ENCODE measurements around the gene ERRFI1.
A peak's percentile ranks its signal among the peaks of the same experiment; 100 is the strongest.

The ERRFI1 gene

GRCh38 chr1:8019229-8019620 lies 6.9 kb downstream of the ERRFI1 start:
- DNase-seq (ENCODE audit: low read depth) = no peak
- no peak overlapping the region for H3K4me3 ChIP-seq (ENCODE audit: control insufficient read depth, low read depth, low read length)
- no peak for TF ChIP-seq CTCF (IDR thresholded peaks at IDR 0.05; ENCODE audit: control insufficient read depth, insufficient read depth, low read depth, low read length, missing control alignments)

- no peak overlapping the region for H3K4me3 ChIP-seq (ENCODE audit: control insufficient read depth, low read depth, low read length)
- DNase-seq (ENCODE audit: low read depth) = no peak
- no peak for TF ChIP-seq CTCF (IDR thresholded peaks at IDR 0.05; ENCODE audit: control insufficient read depth, insufficient read depth, low read depth, low read length, missing control alignments)
These were observed 7.4 kb downstream of the ERRFI1 start for GRCh38 chr1:8018492-8019228.

GRCh38 chr1:8017495-8018197 lies 8.5 kb downstream of the ERRFI1 start:
- no peak overlapping the region for H3K4me3 ChIP-seq (ENCODE audit: control insufficient read depth, low read depth, low read length)
- DNase-seq (ENCODE audit: low read depth) = peak; percentile 49
- TF ChIP-seq CTCF (IDR thresholded peaks at IDR 0.05; ENCODE audit: control insufficient read depth, insufficient read depth, low read depth, low read length, missing control alignments) = no peak

GRCh38 chr1:8016895-8017241 lies 9.2 kb downstream of the ERRFI1 start:
- no peak for TF ChIP-seq CTCF (IDR thresholded peaks at IDR 0.05; ENCODE audit: control insufficient read depth, insufficient read depth, low read depth, low read length, missing control alignments)
- DNase-seq (ENCODE audit: low read depth) = no peak
- no peak overlapping the region for H3K4me3 ChIP-seq (ENCODE audit: control insufficient read depth, low read depth, low read length)

GRCh38 chr1:8016210-8016894 lies 9.8 kb downstream of the ERRFI1 start:
- no peak for DNase-seq (ENCODE audit: low read depth)
- TF ChIP-seq CTCF (IDR thresholded peaks at IDR 0.05; ENCODE audit: control insufficient read depth, insufficient read depth, low read depth, low read length, missing control alignments) = no peak
- H3K4me3 ChIP-seq (ENCODE audit: control insufficient read depth, low read depth, low read length) = no peak overlapping the region

GRCh38 chr1:8015809-8016165 lies 10.3 kb downstream of the ERRFI1 start:
- no peak overlapping the region for H3K4me3 ChIP-seq (ENCODE audit: control insufficient read depth, low read depth, low read length)
- DNase-seq (ENCODE audit: low read depth) = no peak
- TF ChIP-seq CTCF (IDR thresholded peaks at IDR 0.05; ENCODE audit: control insufficient read depth, insufficient read depth, low read depth, low read length, missing control alignments) = no peak
